K562 (cell line): ENCODE measurements around the gene PTPN18. TPM values are rescaled to one million over a fixed set of nuclear protein-coding genes. Genes with fewer than 3 reads are reported as not detected.

Experiments used
- CBX3 ChIP-seq, 2 experiments: IDR thresholded peaks; 1 replicate in 1 of 2; 2 replicates in 1 of 2; pipeline ENCODE4 v1.6.1; 2012; ENCODE audit warnings: inconsistent platforms in 2 of 2, low read length in 2 of 2, borderline replicate concordance in 1 of 2, control low read depth in 1 of 2
- CTBP1 ChIP-seq: fragments of 450-650 bp; IDR thresholded peaks from 2 replicates; pipeline ENCODE4 v1.6.1; 2016; ENCODE audit warnings: borderline replicate concordance
- CTCF ChIP-seq, 3 experiments: IDR thresholded peaks in 2 of 3; conservative IDR thresholded peaks in 1 of 3; 2 replicates each; pipeline ENCODE4 v1.5.1; 2011 to 2012; ENCODE audit warnings: low read length in 3 of 3, mild to moderate bottlenecking in 3 of 3, control low read depth in 2 of 3, improper control_type of control experiment in 1 of 3, inconsistent platforms in 1 of 3, low read depth in 1 of 3, mixed read lengths in 1 of 3, moderate library complexity in 1 of 3; ENCODE audit not compliant: insufficient read depth in 2 of 3
- CXXC5 ChIP-seq: fragments of 250-450 bp; sonication (Bioruptor Pico); IDR thresholded peaks from 2 replicates; pipeline ENCODE4 v1.8.0; 2022; ENCODE audit warnings: inconsistent platforms, mild to moderate bottlenecking, moderate library complexity
- E2F8 ChIP-seq: fragments of 450-650 bp; IDR thresholded peaks from 2 replicates; pipeline ENCODE4 v1.7.1; 2018; ENCODE audit warnings: mild to moderate bottlenecking, low read depth; ENCODE audit not compliant: partially characterized antibody
- ETV1 ChIP-seq: fragments of 450-650 bp; conservative IDR thresholded peaks from 2 replicates; pipeline ENCODE4 v1.6.1; 2016; ENCODE audit warnings: missing genetic modification characterization, control low read depth, low read depth, missing compliant biosample characterization
- KDM2B ChIP-seq: fragments of 250-450 bp; sonication (Bioruptor Pico); IDR thresholded peaks from 2 replicates; pipeline ENCODE4 v1.8.0; 2021; ENCODE audit warnings: mild to moderate bottlenecking, moderate library complexity
- MTA3 ChIP-seq: fragments of 450-650 bp; formaldehyde crosslinking; IDR thresholded peaks from 2 replicates; pipeline ENCODE4 v1.6.1; 2017; ENCODE audit warnings: mild to moderate bottlenecking, borderline replicate concordance
- PML ChIP-seq: IDR thresholded peaks from 2 replicates; pipeline ENCODE4 v1.6.1; 2012; ENCODE audit warnings: low read length, inconsistent platforms
- POLR2B ChIP-seq: fragments of 450-650 bp; IDR thresholded peaks from 2 replicates; pipeline ENCODE4 v1.6.1; 2018; ENCODE audit warnings: low read depth; ENCODE audit not compliant: partially characterized antibody
- RHOXF2B ChIP-seq: fragments of 250-450 bp; sonication (Bioruptor Pico); conservative IDR thresholded peaks from 2 replicates; pipeline ENCODE4 v1.5.1; 2021
- SMARCA4 ChIP-seq: fragments of 450-650 bp; IDR thresholded peaks from 2 replicates; pipeline ENCODE4 v1.6.1; 2016
- SUPT5H ChIP-seq: fragments of 450-650 bp; IDR thresholded peaks from 2 replicates; pipeline ENCODE4 v1.6.1; 2016
- TCF3 ChIP-seq: sonication (generic); formaldehyde crosslinking; IDR thresholded peaks from 2 replicates; pipeline ENCODE4 v1.4.0; 2020; ENCODE audit warnings: mild to moderate bottlenecking, missing genetic modification reagents
- USF2 ChIP-seq: sonication (generic); formaldehyde crosslinking; IDR thresholded peaks from 2 replicates; pipeline ENCODE4 v1.5.0; 2020; ENCODE audit warnings: missing genetic modification reagents
- ZBTB17 ChIP-seq: fragments of 450-650 bp; formaldehyde crosslinking; IDR thresholded peaks from 2 replicates; pipeline ENCODE4 v1.4.0; 2020; ENCODE audit warnings: mild to moderate bottlenecking
- ZC3H11A ChIP-seq: IDR thresholded peaks from 2 replicates; pipeline ENCODE4 v1.6.1; 2012; ENCODE audit warnings: low read depth, low read length, improper control_type of control experiment
- ZNF41 ChIP-seq: fragments of 250-450 bp; sonication (Bioruptor Pico); conservative IDR thresholded peaks from 2 replicates; pipeline ENCODE4 v1.4.0; 2020; ENCODE audit warnings: mild to moderate bottlenecking
- polyA plus RNA-seq, 8 experiments: library from polyadenylated mRNA; depleted of rRNA in 4 of 8; stranded (reverse) in 5 of 8; unstranded in 3 of 8; fragments of >200 nt; fragmentation: Nextera tagmentation in 2 of 8; fragmentation: Illumina TruSeq in 1 of 8; extraction: Ambion mirVana in 2 of 8; extraction: Trizol in 1 of 8; gene quantifications; 2 replicates each; pipeline versions ENCODE4 v1.2.1 to v1.2.3, GENCODE V29; 2011 to 2014; ENCODE audit warnings: inconsistent platforms in 1 of 8, missing spikeins in 1 of 8
- total RNA-seq, 7 experiments: library from RNA; depleted of rRNA in 6 of 7; stranded (reverse); fragments of >200 nt in 6 of 7; fragmentation: Illumina TruSeq in 2 of 7; extraction: Trizol in 2 of 7; gene quantifications; 2 replicates each; pipeline versions ENCODE4 v1.2.1 to v1.2.3, GENCODE V29; 2011 to 2021; ENCODE audit warnings: low replicate concordance in 1 of 7

Gene PTPN18
- total and polyA plus RNA-seq, 9 of the 15 experiments (the other 6 are each of a cell fraction or from before 2014, with no cell fraction given): 11.6 to 90.7 (median 49.6) TPM

- TF ChIP-seq SMARCA4 (no peak), E2F8 (peak; percentile 83), POLR2B (peak; percentile 53), ETV1 (tag) (peak; percentile 89), ZNF41 (CRISPR knock-in tag) (peak; percentile 45; the same call in 1 of the 2 replicates), KDM2B (CRISPR knock-in tag) (no peak), USF2 (CRISPR knock-in tag) (peak; percentile 91), CXXC5 (CRISPR knock-in tag) (peak; percentile 74; the same call in 1 of the 2 replicates), CTCF (IDR thresholded peaks at IDR 0.05 in 2 of 3, conservative IDR thresholded peaks at IDR 0.05 in 1 of 3; ENCODE audit: insufficient read depth in 2 of 3, low read depth in 1 of 3, low read length in 3 of 3) (peak; percentile 46 to 57 (median 54)), RHOXF2B (no peak), PML (peak; percentile 26; the same call in 1 of the 2 replicates), ZC3H11A (0 out of 2 replicates have a peak, but pooled peaks have one; percentile 33), CBX3 (IDR thresholded peaks at IDR 0.05; ENCODE audit: borderline replicate concordance in 1 of 2, low read length in 2 of 2) (peak in 1 of 2 experiments; percentile 54; a peak in 1 of 3 replicates), SUPT5H (peak; percentile 73), ZBTB17 (CRISPR knock-in tag) (peak; percentile 99), TCF3 (CRISPR knock-in tag) (peak; percentile 17; the same call in 1 of the 2 replicates), MTA3 (peak; percentile 75; the same call in 1 of the 2 replicates), CTBP1 (peak; percentile 92)
These were observed 13.2 kb upstream of the PTPN18 start, which contains the start of gene IMP4 (continued) for GRCh38 chr2:130342533-130343275.
